GM23338 (cell line): ENCODE measurements around the gene FOXR1. TPM values are rescaled to one million over a fixed set of nuclear protein-coding genes. Genes with fewer than 3 reads are reported as not detected.

ENCODE experiments used
- ATAC-seq: fragments of 200-7000 bp; cut with Tn5 transposase; 3 replicates; pipeline ENCODE4 v1.9.1; 2020
- DNase-seq: peaks from one replicate; pipeline ENCODE4 v3.0.0-alpha.2; 2015; ENCODE audit warnings: low spot score
- H2AFZ ChIP-seq: fragments of 200-600 bp; sonication (generic); 2 replicates; pipeline ENCODE4 v1.8.0; 2016; ENCODE audit warnings: antibody characterized with exemption, mild to moderate bottlenecking, moderate library complexity
- H3F3A ChIP-seq: fragments of 200-600 bp; sonication (generic); replicated peaks from 2 replicates; pipeline ENCODE4 v1.8.0; 2017; ENCODE audit warnings: antibody characterized with exemption, mixed run types, low read depth
- H3K27ac ChIP-seq: fragments of 200-600 bp; sonication (generic); 2 replicates; pipeline ENCODE4 v1.6.1; 2016; ENCODE audit warnings: low read depth
- H3K27me3 ChIP-seq: fragments of 200-600 bp; sonication (generic); 2 replicates; pipeline ENCODE4 v1.8.0; 2016; ENCODE audit warnings: mild to moderate bottlenecking, mixed run types, moderate library complexity; ENCODE audit not compliant: insufficient read depth
- H3K36me3 ChIP-seq: fragments of 200-600 bp; sonication (generic); 2 replicates; pipeline ENCODE4 v1.8.0; 2016; ENCODE audit warnings: mild to moderate bottlenecking; ENCODE audit not compliant: insufficient read depth
- H3K4me1 ChIP-seq: fragments of 200-600 bp; sonication (generic); 2 replicates; pipeline ENCODE4 v1.8.0; 2016; ENCODE audit warnings: mild to moderate bottlenecking, moderate library complexity; ENCODE audit not compliant: insufficient read depth
- H3K4me2 ChIP-seq: fragments of 200-600 bp; sonication (generic); 2 replicates; pipeline ENCODE4 v1.7.1; 2017; ENCODE audit warnings: mixed run types
- H3K4me3 ChIP-seq: fragments of 200-600 bp; sonication (generic); 2 replicates; pipeline ENCODE4 v1.6.1; 2016; ENCODE audit warnings: mixed run types
- H3K79me2 ChIP-seq: fragments of 200-600 bp; sonication (generic); replicated peaks from 2 replicates; pipeline ENCODE4 v1.8.0; 2017; ENCODE audit warnings: mild to moderate bottlenecking; ENCODE audit not compliant: insufficient read depth
- H3K9me2 ChIP-seq: fragments of 200-600 bp; sonication (generic); 2 replicates; pipeline ENCODE4 v1.8.0; 2017; ENCODE audit not compliant: insufficient read depth
- H4K20me1 ChIP-seq: fragments of 200-600 bp; sonication (generic); replicated peaks from 2 replicates; pipeline ENCODE4 v1.8.0; 2017; ENCODE audit warnings: mild to moderate bottlenecking; ENCODE audit not compliant: insufficient read depth
- H3K27ac Mint-ChIP-seq: 2 replicates; pipeline ENCODE4 v1.8.0; 2020; ENCODE audit warnings: inconsistent platforms, mild to moderate bottlenecking, moderate library complexity, mixed read lengths
- H3K27me3 Mint-ChIP-seq: 3 replicates; pipeline ENCODE4 v1.8.0; 2022; ENCODE audit warnings: low read depth, mild to moderate bottlenecking, moderate library complexity, mixed read lengths, inconsistent platforms; ENCODE audit not compliant: insufficient read depth, poor library complexity
- H3K36me3 Mint-ChIP-seq: 3 replicates; pipeline ENCODE4 v1.8.0; 2021; ENCODE audit warnings: low read depth, mild to moderate bottlenecking, inconsistent platforms, moderate library complexity, mixed read lengths
- H3K4me1 Mint-ChIP-seq: 3 replicates; pipeline ENCODE4 v1.8.0; 2020; ENCODE audit warnings: mild to moderate bottlenecking, inconsistent platforms, mixed read lengths
- H3K4me3 Mint-ChIP-seq: 3 replicates; pipeline ENCODE4 v1.8.0; 2021; ENCODE audit warnings: moderate library complexity, mild to moderate bottlenecking, inconsistent platforms, mixed read lengths
- H3K9me3 Mint-ChIP-seq: 3 replicates; pipeline ENCODE4 v1.8.0; 2020; ENCODE audit warnings: moderate library complexity, mild to moderate bottlenecking, inconsistent platforms, mixed read lengths
- CREB1 ChIP-seq: fragments of 250-450 bp; sonication (Bioruptor Pico); IDR thresholded peaks from 2 replicates; pipeline ENCODE4 v1.5.0; 2020; ENCODE audit warnings: low read depth, mild to moderate bottlenecking, moderate library complexity
- EZH2 ChIP-seq: fragments of 200-600 bp; sonication (generic); IDR thresholded peaks from one replicate; pipeline ENCODE4 v1.8.0; 2017; ENCODE audit warnings: antibody characterized with exemption, mild to moderate bottlenecking, low read depth; ENCODE audit not compliant: unreplicated experiment
- EZH2phosphoT487 ChIP-seq: fragments of 200-600 bp; sonication (generic); IDR thresholded peaks from one replicate; pipeline ENCODE4 v1.8.1; 2018; ENCODE audit warnings: antibody characterized with exemption; ENCODE audit not compliant: unreplicated experiment
- NANOG ChIP-seq: IDR thresholded peaks from 2 replicates; pipeline ENCODE4 v1.6.1; 2016; ENCODE audit warnings: antibody characterized with exemption, borderline replicate concordance
- POLR2AphosphoS5 ChIP-seq: IDR thresholded peaks from 2 replicates; pipeline ENCODE4 v1.6.1; 2016; ENCODE audit warnings: antibody characterized with exemption, low read depth
- ZNF114 ChIP-seq: fragments of 250-450 bp; sonication (Bioruptor Pico); IDR thresholded peaks from 2 replicates; pipeline ENCODE4 v1.5.0; 2020; ENCODE audit warnings: mild to moderate bottlenecking, moderate library complexity
- ZNF331 ChIP-seq: fragments of 250-450 bp; sonication (Bioruptor Pico); IDR thresholded peaks from 2 replicates; pipeline ENCODE4 v1.5.0; 2020; ENCODE audit warnings: low read depth, mild to moderate bottlenecking, moderate library complexity
- polyA plus RNA-seq: library from polyadenylated mRNA; unstranded; fragments of >200 nt; fragmentation: Nextera tagmentation; extraction: Ambion mirVana; gene quantifications from 2 replicates; pipeline ENCODE4 v1.2.1, GENCODE V29; 2016
- total RNA-seq: library from RNA; depleted of rRNA; stranded (reverse); fragments of >200 nt; shearing (Covaris generic); gene quantifications from 2 replicates; pipeline ENCODE4 v1.2.3, GENCODE V29; 2014
- TF ChIP-seq, protein P1 (sequence below): IDR thresholded peaks from one replicate; pipeline ENCODE4 v1.6.1; 2018; ENCODE audit warnings: antibody characterized with exemption; ENCODE audit not compliant: unreplicated experiment
- TF ChIP-seq, protein P2 (sequence below), 2 experiments: fragments of 200-600 bp in 1 of 2; sonication (generic) in 1 of 2; conservative IDR thresholded peaks; 2 replicates each; pipeline versions ENCODE4 v1.5.1 to v1.6.1; 2016 to 2017; ENCODE audit warnings: antibody characterized with exemption in 2 of 2, low read depth in 2 of 2, mild to moderate bottlenecking in 2 of 2, moderate library complexity in 1 of 2
- TF ChIP-seq, protein P3 (sequence below): fragments of 250-450 bp; sonication (Bioruptor Pico); IDR thresholded peaks from 2 replicates; pipeline ENCODE4 v1.5.0; 2020; ENCODE audit warnings: mild to moderate bottlenecking, moderate library complexity

FOXR1 gene
- total and polyA plus RNA-seq, 2 experiments from 2014 or later = not detected

DNA sequence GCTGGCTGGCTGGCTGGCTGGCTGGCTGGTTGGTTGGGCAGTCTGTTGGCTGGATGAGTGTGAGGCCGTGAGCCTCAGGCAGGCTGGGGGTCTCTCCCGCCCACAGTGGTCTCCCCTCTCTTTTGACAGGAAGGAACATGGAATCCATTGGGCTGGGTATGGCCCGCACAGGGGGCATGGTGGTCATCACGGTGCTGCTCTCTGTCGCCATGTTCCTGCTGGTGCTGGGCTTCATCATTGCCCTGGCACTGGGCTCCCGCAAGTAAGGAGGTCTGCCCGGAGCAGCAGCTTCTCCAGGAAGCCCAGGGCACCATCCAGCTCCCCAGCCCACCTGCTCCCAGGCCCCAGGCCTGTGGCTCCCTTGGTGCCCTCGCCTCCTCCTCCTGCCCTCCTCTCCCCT lies 13.6 kb upstream of the FOXR1 start:
- H2AFZ ChIP-seq = no peak overlapping the region
- no peak overlapping the region for H3K4me3 Mint-ChIP-seq
- no peaks in the 10 kb centered on the region for H3K4me1 ChIP-seq
- H3K36me3 ChIP-seq = no peaks in the 10 kb centered on the region
- no peaks in the 10 kb centered on the region for H3K9me3 Mint-ChIP-seq
- H4K20me1 ChIP-seq = no peaks in the 10 kb centered on the region
- no peaks in the 10 kb centered on the region for H3K79me2 ChIP-seq
- H3K36me3 Mint-ChIP-seq = no peaks in the 10 kb centered on the region
- TF ChIP-seq POLR2AphosphoS5 (no peak), ZNF331 (CRISPR knock-in tag) (no peak), ZNF114 (no peak), NANOG (no peak), EZH2 (no peak), CREB1 (CRISPR knock-in tag) (no peak)
- TF ChIP-seq, protein P1, sequence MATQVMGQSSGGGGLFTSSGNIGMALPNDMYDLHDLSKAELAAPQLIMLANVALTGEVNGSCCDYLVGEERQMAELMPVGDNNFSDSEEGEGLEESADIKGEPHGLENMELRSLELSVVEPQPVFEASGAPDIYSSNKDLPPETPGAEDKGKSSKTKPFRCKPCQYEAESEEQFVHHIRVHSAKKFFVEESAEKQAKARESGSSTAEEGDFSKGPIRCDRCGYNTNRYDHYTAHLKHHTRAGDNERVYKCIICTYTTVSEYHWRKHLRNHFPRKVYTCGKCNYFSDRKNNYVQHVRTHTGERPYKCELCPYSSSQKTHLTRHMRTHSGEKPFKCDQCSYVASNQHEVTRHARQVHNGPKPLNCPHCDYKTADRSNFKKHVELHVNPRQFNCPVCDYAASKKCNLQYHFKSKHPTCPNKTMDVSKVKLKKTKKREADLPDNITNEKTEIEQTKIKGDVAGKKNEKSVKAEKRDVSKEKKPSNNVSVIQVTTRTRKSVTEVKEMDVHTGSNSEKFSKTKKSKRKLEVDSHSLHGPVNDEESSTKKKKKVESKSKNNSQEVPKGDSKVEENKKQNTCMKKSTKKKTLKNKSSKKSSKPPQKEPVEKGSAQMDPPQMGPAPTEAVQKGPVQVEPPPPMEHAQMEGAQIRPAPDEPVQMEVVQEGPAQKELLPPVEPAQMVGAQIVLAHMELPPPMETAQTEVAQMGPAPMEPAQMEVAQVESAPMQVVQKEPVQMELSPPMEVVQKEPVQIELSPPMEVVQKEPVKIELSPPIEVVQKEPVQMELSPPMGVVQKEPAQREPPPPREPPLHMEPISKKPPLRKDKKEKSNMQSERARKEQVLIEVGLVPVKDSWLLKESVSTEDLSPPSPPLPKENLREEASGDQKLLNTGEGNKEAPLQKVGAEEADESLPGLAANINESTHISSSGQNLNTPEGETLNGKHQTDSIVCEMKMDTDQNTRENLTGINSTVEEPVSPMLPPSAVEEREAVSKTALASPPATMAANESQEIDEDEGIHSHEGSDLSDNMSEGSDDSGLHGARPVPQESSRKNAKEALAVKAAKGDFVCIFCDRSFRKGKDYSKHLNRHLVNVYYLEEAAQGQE = no peak
- TF ChIP-seq, protein P2, sequence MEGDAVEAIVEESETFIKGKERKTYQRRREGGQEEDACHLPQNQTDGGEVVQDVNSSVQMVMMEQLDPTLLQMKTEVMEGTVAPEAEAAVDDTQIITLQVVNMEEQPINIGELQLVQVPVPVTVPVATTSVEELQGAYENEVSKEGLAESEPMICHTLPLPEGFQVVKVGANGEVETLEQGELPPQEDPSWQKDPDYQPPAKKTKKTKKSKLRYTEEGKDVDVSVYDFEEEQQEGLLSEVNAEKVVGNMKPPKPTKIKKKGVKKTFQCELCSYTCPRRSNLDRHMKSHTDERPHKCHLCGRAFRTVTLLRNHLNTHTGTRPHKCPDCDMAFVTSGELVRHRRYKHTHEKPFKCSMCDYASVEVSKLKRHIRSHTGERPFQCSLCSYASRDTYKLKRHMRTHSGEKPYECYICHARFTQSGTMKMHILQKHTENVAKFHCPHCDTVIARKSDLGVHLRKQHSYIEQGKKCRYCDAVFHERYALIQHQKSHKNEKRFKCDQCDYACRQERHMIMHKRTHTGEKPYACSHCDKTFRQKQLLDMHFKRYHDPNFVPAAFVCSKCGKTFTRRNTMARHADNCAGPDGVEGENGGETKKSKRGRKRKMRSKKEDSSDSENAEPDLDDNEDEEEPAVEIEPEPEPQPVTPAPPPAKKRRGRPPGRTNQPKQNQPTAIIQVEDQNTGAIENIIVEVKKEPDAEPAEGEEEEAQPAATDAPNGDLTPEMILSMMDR (conservative IDR thresholded peaks at IDR 0.05; ENCODE audit: low read depth in 2 of 2) = no peak
- no peaks in the 10 kb centered on the region for H3K27me3 ChIP-seq
- peaks cover 11% of the 10 kb centered on the region for H3K4me1 Mint-ChIP-seq
- no peak for ATAC-seq
- no peak overlapping the region for H3K27ac ChIP-seq
- no peak overlapping the region for H3K27ac Mint-ChIP-seq
- no peaks in the 10 kb centered on the region for H3F3A ChIP-seq
- no peaks in the 10 kb centered on the region for H3K9me2 ChIP-seq
- no peak overlapping the region for H3K4me2 ChIP-seq
- DNase-seq = no peak
- peaks cover 18% of the 10 kb centered on the region for H3K27me3 Mint-ChIP-seq
- no peak overlapping the region for H3K4me3 ChIP-seq

DNA sequence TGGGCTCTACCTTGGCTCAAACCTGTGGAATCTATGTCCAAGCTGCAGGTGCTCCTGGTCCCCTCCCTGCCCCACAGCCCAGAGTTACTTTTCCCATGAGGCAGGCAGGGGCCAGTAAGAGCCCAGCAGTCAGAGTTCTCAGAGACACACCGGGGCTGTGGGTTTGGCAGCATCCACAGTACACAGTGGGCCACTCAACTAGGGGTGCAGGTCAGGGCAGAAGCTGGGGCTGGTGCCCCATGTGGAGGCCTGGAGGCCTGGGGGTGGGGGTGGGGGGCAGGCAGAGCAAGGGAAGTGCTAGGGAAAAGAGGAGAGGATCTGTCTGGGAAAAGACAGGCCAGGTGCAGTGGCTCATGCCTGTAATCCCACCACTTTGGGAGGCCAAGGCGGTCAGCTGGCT lies 13.0 kb upstream of the FOXR1 start:
- H4K20me1 ChIP-seq = no peaks in the 10 kb centered on the region
- no peaks in the 10 kb centered on the region for H3K79me2 ChIP-seq
- H3K27ac ChIP-seq = no peak overlapping the region
- H3K27me3 ChIP-seq = no peaks in the 10 kb centered on the region
- H3K4me3 Mint-ChIP-seq = no peak overlapping the region
- no peaks in the 10 kb centered on the region for H3K36me3 ChIP-seq
- H3K4me2 ChIP-seq = no peak overlapping the region
- no peaks in the 10 kb centered on the region for H3K36me3 Mint-ChIP-seq
- H3K9me2 ChIP-seq = no peaks in the 10 kb centered on the region
- H3K4me3 ChIP-seq = no peak overlapping the region
- H3K27me3 Mint-ChIP-seq = peaks cover 21% of the 10 kb centered on the region
- no peaks in the 10 kb centered on the region for H3K4me1 ChIP-seq
- peaks cover 11% of the 10 kb centered on the region for H3K4me1 Mint-ChIP-seq
- ATAC-seq (no peak), DNase-seq (no peak)
- no peaks in the 10 kb centered on the region for H3K9me3 Mint-ChIP-seq
- H3K27ac Mint-ChIP-seq = no peak overlapping the region
- TF ChIP-seq, protein P3, sequence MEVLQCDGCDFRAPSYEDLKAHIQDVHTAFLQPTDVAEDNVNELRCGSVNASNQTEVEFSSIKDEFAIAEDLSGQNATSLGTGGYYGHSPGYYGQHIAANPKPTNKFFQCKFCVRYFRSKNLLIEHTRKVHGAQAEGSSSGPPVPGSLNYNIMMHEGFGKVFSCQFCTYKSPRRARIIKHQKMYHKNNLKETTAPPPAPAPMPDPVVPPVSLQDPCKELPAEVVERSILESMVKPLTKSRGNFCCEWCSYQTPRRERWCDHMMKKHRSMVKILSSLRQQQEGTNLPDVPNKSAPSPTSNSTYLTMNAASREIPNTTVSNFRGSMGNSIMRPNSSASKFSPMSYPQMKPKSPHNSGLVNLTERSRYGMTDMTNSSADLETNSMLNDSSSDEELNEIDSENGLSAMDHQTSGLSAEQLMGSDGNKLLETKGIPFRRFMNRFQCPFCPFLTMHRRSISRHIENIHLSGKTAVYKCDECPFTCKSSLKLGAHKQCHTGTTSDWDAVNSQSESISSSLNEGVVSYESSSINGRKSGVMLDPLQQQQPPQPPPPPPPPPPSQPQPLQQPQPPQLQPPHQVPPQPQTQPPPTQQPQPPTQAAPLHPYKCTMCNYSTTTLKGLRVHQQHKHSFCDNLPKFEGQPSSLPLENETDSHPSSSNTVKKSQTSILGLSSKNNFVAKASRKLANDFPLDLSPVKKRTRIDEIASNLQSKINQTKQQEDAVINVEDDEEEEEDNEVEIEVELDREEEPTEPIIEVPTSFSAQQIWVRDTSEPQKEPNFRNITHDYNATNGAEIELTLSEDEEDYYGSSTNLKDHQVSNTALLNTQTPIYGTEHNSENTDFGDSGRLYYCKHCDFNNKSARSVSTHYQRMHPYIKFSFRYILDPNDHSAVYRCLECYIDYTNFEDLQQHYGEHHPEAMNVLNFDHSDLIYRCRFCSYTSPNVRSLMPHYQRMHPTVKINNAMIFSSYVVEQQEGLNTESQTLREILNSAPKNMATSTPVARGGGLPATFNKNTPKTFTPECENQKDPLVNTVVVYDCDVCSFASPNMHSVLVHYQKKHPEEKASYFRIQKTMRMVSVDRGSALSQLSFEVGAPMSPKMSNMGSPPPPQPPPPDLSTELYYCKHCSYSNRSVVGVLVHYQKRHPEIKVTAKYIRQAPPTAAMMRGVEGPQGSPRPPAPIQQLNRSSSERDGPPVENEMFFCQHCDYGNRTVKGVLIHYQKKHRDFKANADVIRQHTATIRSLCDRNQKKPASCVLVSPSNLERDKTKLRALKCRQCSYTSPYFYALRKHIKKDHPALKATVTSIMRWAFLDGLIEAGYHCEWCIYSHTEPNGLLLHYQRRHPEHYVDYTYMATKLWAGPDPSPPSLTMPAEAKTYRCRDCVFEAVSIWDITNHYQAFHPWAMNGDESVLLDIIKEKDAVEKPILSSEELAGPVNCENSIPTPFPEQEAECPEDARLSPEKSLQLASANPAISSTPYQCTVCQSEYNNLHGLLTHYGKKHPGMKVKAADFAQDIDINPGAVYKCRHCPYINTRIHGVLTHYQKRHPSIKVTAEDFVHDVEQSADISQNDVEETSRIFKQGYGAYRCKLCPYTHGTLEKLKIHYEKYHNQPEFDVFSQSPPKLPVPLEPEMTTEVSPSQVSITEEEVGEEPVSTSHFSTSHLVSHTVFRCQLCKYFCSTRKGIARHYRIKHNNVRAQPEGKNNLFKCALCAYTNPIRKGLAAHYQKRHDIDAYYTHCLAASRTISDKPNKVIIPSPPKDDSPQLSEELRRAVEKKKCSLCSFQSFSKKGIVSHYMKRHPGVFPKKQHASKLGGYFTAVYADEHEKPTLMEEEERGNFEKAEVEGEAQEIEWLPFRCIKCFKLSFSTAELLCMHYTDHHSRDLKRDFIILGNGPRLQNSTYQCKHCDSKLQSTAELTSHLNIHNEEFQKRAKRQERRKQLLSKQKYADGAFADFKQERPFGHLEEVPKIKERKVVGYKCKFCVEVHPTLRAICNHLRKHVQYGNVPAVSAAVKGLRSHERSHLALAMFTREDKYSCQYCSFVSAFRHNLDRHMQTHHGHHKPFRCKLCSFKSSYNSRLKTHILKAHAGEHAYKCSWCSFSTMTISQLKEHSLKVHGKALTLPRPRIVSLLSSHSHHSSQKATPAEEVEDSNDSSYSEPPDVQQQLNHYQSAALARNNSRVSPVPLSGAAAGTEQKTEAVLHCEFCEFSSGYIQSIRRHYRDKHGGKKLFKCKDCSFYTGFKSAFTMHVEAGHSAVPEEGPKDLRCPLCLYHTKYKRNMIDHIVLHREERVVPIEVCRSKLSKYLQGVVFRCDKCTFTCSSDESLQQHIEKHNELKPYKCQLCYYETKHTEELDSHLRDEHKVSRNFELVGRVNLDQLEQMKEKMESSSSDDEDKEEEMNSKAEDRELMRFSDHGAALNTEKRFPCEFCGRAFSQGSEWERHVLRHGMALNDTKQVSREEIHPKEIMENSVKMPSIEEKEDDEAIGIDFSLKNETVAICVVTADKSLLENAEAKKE (CRISPR knock-in tag) = no peak
- TF ChIP-seq CREB1 (CRISPR knock-in tag) (no peak), POLR2AphosphoS5 (no peak), EZH2phosphoT487 (no peak)
- H3F3A ChIP-seq = no peaks in the 10 kb centered on the region
- no peak overlapping the region for H2AFZ ChIP-seq
